Nucleus accumbens (tissue), 56 donors: Measurements from ENCODE around the gene STOM.
A peak's percentile ranks its signal among the peaks of the same experiment; 100 is the strongest.

ENCODE experiments used
- DNase-seq, 56 donors: peaks; one replicate each; lab custom pipeline; 2025; lab: John Stamatoyannopoulos, UW

The STOM gene

GRCh38 chr9:121350993-121351561, 19.0 kb downstream of the STOM start:
- peak in 17 of 56 donors; percentile 6 to 64 (median 18) for DNase-seq

GRCh38 chr9:121350036-121350435, 20.0 kb downstream of the STOM start:
- DNase-seq = no peak

- DNase-seq = no peak
These were observed 21.0 kb downstream of the STOM start for GRCh38 chr9:121349009-121349408.

GRCh38 chr9:121348221-121348620, 21.8 kb downstream of the STOM start:
- DNase-seq = no peak

GRCh38 chr9:121345070-121345469, 25.0 kb downstream of the STOM start:
- DNase-seq = no peak

- no peak for DNase-seq
These were observed 25.9 kb downstream of the STOM start for GRCh38 chr9:121344184-121344583.

- no peak for DNase-seq
These were observed 29.2 kb downstream of the STOM start for GRCh38 chr9:121340676-121341392.

GRCh38 chr9:121339437-121339836, 30.6 kb downstream of the STOM start:
- no peak for DNase-seq

- no peak for DNase-seq
These were observed 33.4 kb downstream of the STOM start for GRCh38 chr9:121336665-121337064.

GRCh38 chr9:121333950-121334773, 35.9 kb downstream of the STOM start:
- DNase-seq = no peak

GRCh38 chr9:121331992-121332685, 37.9 kb downstream of the STOM start:
- no peak for DNase-seq

- no peak for DNase-seq
These were observed 38.5 kb downstream of the STOM start for GRCh38 chr9:121331549-121331948.

GRCh38 chr9:121328876-121329681, 41.0 kb downstream of the STOM start:
- DNase-seq = no peak

- no peak for DNase-seq
These were observed 41.6 kb downstream of the STOM start for GRCh38 chr9:121328476-121328875.

- no peak for DNase-seq
These were observed 43.0 kb downstream of the STOM start for GRCh38 chr9:121326901-121327613.

- DNase-seq = peak in 13 of 56 donors; percentile 9 to 64 (median 26)
These were observed 43.8 kb downstream of the STOM start for GRCh38 chr9:121326130-121326838.

- DNase-seq = no peak
These were observed 44.7 kb downstream of the STOM start for GRCh38 chr9:121325387-121325786.

- no peak for DNase-seq
These were observed 45.3 kb downstream of the STOM start for GRCh38 chr9:121324755-121325154.

- DNase-seq = no peak
These were observed 45.7 kb downstream of the STOM start for GRCh38 chr9:121324316-121324715.
